Measurements from ENCODE around the gene BNC2. TPM values are rescaled to one million over a fixed set of nuclear protein-coding genes. Genes with fewer than 3 reads are reported as not detected.
"Not testable (repeated sequence)": the region's sequence is repeated elsewhere in the genome, so short reads cannot be mapped to it uniquely, and the experiment has no call there.

BNC2 gene, protein sequence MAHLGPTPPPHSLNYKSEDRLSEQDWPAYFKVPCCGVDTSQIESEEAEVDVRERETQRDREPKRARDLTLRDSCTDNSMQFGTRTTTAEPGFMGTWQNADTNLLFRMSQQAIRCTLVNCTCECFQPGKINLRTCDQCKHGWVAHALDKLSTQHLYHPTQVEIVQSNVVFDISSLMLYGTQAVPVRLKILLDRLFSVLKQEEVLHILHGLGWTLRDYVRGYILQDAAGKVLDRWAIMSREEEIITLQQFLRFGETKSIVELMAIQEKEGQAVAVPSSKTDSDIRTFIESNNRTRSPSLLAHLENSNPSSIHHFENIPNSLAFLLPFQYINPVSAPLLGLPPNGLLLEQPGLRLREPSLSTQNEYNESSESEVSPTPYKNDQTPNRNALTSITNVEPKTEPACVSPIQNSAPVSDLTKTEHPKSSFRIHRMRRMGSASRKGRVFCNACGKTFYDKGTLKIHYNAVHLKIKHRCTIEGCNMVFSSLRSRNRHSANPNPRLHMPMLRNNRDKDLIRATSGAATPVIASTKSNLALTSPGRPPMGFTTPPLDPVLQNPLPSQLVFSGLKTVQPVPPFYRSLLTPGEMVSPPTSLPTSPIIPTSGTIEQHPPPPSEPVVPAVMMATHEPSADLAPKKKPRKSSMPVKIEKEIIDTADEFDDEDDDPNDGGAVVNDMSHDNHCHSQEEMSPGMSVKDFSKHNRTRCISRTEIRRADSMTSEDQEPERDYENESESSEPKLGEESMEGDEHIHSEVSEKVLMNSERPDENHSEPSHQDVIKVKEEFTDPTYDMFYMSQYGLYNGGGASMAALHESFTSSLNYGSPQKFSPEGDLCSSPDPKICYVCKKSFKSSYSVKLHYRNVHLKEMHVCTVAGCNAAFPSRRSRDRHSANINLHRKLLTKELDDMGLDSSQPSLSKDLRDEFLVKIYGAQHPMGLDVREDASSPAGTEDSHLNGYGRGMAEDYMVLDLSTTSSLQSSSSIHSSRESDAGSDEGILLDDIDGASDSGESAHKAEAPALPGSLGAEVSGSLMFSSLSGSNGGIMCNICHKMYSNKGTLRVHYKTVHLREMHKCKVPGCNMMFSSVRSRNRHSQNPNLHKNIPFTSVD
- polyA plus RNA-seq (2011; rRNA removed) = 15.3 and 17.5 TPM in 2 replicates
- 41.3 and 42.9 TPM in 2 replicates for polyA minus RNA-seq (2011; rRNA and poly(A)+ RNA removed)

GRCh38 chr9:16870596-16871335, at the start of gene BNC2:
Gene BNC2, minus strand, starts transcription at chr9:16870670. Its CDS starts 22 bp downstream, at chr9:16870648.
- no peaks in the 10 kb centered on the region for H3K36me3 ChIP-seq (ENCODE audit: control insufficient read depth, insufficient read depth, low read length)
- no peak for DNase-seq (ENCODE audit: low read depth)
- TF ChIP-seq, protein P1, sequence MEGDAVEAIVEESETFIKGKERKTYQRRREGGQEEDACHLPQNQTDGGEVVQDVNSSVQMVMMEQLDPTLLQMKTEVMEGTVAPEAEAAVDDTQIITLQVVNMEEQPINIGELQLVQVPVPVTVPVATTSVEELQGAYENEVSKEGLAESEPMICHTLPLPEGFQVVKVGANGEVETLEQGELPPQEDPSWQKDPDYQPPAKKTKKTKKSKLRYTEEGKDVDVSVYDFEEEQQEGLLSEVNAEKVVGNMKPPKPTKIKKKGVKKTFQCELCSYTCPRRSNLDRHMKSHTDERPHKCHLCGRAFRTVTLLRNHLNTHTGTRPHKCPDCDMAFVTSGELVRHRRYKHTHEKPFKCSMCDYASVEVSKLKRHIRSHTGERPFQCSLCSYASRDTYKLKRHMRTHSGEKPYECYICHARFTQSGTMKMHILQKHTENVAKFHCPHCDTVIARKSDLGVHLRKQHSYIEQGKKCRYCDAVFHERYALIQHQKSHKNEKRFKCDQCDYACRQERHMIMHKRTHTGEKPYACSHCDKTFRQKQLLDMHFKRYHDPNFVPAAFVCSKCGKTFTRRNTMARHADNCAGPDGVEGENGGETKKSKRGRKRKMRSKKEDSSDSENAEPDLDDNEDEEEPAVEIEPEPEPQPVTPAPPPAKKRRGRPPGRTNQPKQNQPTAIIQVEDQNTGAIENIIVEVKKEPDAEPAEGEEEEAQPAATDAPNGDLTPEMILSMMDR (IDR thresholded peaks at IDR 0.05; ENCODE audit: insufficient read depth, low read depth, low read length) = no peak
- POLR2A ChIA-PET = interaction anchor here (0.6 kb wide), 1 partner anchor 142 kb away, joined by 5 read pairs; no protein-coding TSS in a partner anchor
- CTCF ChIA-PET = interaction anchor here (0.7 to 1.2 kb wide), 4 partner anchors 10 to 805 kb away, joined by 3 to 4 read pairs (median 3); no protein-coding TSS in a partner anchor
- H3K27me3 ChIP-seq (ENCODE audit: control insufficient read depth, insufficient read depth, low read length) = no peaks in the 10 kb centered on the region
- H3K4me3 ChIP-seq (ENCODE audit: low read depth, low read length) = peak within 1 kb of the TSS; percentile 79

DNA sequence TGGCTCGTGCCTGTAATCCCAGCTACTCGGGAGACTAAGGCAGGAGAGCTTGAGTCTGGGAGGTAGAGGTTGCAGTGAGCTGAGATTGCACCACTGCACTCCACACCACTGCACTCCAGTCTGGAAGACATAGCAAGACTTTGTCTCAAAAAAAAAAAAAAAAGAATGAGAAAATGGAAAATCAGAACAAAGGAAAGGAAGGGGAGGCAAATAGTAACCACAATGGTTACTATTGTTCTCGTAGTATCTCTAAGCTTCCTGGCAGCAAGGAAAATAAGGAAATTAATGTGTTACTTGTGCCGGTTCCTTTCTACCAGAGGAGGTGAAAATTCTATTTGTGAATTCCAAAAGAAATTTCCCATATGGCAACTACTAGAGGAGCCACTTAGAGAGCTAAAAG, 48.5 kb upstream of the BNC2 start:
- Histone ChIP-seq H3K27me3 (ENCODE audit: control insufficient read depth, insufficient read depth, low read length) (no peaks in the 10 kb centered on the region), H3K36me3 (ENCODE audit: control insufficient read depth, insufficient read depth, low read length) (no peaks in the 10 kb centered on the region), H3K4me3 (ENCODE audit: low read depth, low read length) (no peak overlapping the region)
- TF ChIP-seq, protein P1 (IDR thresholded peaks at IDR 0.05; ENCODE audit: insufficient read depth, low read depth, low read length) = no peak
- no peak for DNase-seq (ENCODE audit: low read depth)
- ChIA-PET POLR2A (no interaction called here), CTCF (no interaction called here)

DNA sequence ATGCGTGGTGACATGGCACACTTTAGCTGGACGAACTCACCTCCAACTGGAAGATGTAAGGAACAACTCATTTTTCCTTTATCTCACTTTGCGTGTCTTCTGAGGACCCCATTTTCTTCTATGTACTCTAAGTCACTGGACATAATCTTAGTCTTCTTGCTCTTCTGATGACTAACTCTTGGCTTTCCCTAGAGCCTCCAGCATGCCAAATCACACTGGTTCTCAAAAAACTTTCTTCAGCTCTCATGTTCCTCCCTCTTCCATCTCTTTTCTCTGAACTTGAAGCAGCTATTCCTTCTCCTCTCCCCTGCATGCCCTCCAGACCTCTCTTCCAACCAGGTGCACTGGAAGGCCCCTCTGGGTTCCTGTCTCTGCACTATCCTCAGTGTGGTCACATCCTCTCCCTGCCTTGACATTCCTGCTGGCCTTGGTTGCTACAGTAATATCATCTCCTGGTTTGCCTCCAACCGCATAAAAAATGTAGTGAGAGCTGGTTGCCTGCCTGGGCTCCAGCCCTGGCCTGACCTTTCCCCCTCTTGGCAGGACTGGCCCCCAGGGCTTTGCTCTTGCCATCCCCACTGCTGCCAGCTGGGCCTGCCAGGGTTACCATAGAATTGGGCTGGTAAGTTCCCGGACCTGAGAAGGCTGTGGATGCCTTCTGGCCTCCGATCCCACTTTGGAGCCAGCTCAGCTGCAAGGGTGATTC, 44.8 kb upstream of the BNC2 start:
- ChIA-PET CTCF (interaction anchor here (0.5 to 1.0 kb wide), 3 partner anchors 8 to 230 kb away, joined by 3 to 4 read pairs (median 3); no protein-coding TSS in a partner anchor), POLR2A (no interaction called here)
- no peak for DNase-seq (ENCODE audit: low read depth)
- TF ChIP-seq, protein P1 (IDR thresholded peaks at IDR 0.05; ENCODE audit: insufficient read depth, low read depth, low read length) = no peak
- no peaks in the 10 kb centered on the region for H3K27me3 ChIP-seq (ENCODE audit: control insufficient read depth, insufficient read depth, low read length)
- H3K4me3 ChIP-seq (ENCODE audit: low read depth, low read length) = no peak overlapping the region
- H3K36me3 ChIP-seq (ENCODE audit: control insufficient read depth, insufficient read depth, low read length) = no peaks in the 10 kb centered on the region

GRCh38 chr9:16912197-16912596, 41.7 kb upstream of the BNC2 start:
- H3K36me3 ChIP-seq (ENCODE audit: control insufficient read depth, insufficient read depth, low read length) = no peaks in the 10 kb centered on the region
- ChIA-PET POLR2A (no interaction called here), CTCF (interaction anchor here (0.6 kb wide), 1 partner anchor 1653 kb away, joined by 3 read pairs; no protein-coding TSS in a partner anchor)
- H3K27me3 ChIP-seq (ENCODE audit: control insufficient read depth, insufficient read depth, low read length) = no peaks in the 10 kb centered on the region
- H3K4me3 ChIP-seq (ENCODE audit: low read depth, low read length) = no peak overlapping the region
- TF ChIP-seq, protein P1 (IDR thresholded peaks at IDR 0.05; ENCODE audit: insufficient read depth, low read depth, low read length) = no peak
- DNase-seq (ENCODE audit: low read depth) = no peak

DNA sequence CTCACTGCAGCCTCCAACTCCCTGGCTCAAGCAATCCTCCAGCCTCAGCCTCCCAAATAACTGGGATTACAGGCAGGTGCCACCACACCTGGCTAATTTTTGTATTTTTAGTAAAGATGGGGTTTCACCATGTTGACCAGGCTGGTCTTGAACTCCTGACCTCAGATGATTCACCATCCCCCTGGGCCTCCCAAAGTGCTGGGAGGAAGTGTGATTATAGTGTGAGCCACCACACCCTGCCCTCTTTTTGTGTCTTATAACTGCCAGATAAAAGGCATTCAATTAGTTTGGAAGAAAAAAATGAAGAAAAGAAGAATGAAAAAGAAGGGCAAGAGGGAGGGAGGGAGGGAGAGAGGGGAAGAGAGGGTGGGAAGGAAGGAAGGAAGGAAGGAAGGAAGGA, 37.7 kb upstream of the BNC2 start:
- CTCF ChIA-PET = interaction anchor here (1.5 kb wide), 1 partner anchor 9 kb away, joined by 3 read pairs; no protein-coding TSS in a partner anchor
- DNase-seq (ENCODE audit: low read depth); POLR2A ChIA-PET: not testable (repeated sequence)

More for the DNA sequence above, 37.7 kb upstream of the BNC2 start:
- H3K27me3 ChIP-seq (ENCODE audit: control insufficient read depth, insufficient read depth, low read length); H3K4me3 ChIP-seq (ENCODE audit: low read depth, low read length); H3K36me3 ChIP-seq (ENCODE audit: control insufficient read depth, insufficient read depth, low read length): not testable (repeated sequence)
